CD4-positive, alpha-beta T cell treated with Interleukin-6 for 4 hours (primary cell): ENCODE results near the gene GCK.

Source experiments
- DNase-seq: peaks from one replicate; pipeline ENCODE4 v3.0.0-alpha.2; 2020; ENCODE audit warnings: mixed read lengths

The GCK gene

DNA sequence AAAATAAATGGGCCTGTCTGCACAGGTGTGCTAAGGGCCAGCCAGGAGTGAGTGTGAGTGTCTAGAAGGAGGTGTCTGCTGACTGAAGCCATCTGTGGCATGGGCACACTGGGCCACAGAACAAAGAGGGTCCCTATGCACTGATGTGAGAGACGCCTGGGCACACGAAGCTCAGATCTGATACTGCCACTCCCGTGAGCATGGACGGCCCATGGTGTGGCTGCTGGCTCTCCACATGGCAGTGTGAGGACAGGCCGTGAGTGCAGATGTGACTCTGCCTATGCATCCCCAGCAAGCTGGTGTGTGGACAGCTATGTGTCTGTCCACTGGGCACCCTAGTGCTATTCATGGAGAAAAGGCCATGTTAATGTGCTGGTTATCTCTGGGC lies 35.3 kb downstream of the GCK start:
- DNase-seq: no peak

DNA sequence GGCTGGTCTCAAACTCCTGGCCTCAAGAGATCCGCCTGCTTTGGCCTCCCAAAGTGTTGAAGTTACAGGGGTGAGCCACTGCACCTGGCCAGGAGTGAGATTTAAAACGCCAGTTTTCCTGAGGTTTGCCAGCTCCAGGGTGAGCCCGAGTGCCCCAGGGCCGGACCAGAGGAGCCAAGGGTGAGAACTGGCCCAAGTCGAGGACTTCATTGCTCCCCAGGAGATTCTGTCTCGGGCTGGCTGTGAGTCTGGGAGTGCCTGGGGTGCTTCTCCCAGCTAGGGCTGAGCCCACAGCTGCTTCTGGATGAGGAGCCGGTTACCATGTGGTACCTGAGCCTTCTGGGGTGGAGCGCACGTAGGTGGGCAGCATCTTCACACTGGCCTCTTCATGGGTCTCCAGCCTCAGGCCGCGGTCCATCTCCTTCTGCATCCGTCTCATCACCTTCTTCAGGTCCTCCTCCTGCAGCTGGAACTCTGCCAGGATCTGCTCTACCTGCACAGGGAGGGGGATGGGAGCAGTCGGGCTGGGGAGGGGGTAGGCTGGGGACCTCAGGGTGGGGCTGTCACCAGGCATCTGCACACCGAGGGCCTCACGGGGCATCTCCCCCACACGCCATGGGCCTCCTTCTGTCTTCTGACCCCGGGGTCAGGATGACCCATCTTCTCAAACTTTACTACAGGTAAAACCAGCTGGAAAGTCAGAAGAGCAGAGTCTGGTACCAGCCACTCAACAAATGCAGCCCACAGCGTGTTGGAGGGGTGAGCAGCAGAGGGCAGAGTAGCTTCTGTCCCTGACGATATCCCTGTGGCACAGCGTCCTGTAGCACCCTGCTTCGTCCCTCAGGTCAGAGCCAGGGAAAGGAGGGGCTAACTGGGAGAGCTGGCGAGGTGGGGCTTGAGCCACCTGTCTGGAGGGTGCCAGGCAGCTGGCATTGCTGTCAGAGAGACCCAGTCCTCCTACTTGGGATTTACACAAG lies 36.0 kb downstream of the GCK start:
- DNase-seq: no peak

DNA sequence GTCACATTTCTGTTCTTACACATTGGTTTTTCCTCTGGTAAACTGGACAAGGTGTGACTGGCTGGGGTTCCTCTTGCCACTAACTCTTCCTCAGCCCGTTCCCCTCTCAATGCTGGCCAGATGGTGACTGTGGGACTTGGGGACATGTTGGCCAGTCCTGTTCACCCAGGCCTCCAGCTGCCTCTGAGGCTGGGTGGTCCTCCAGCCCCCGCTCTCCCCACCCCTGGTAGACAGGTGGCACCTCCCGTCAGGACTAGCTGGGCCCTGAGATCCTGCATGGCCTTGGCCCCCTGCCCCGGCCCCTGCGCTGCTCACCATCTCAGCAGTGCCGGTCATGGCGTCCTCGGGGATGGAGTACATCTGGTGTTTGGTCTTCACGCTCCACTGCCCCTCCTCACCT lies 37.3 kb downstream of the GCK start:
- no peak for DNase-seq

DNA sequence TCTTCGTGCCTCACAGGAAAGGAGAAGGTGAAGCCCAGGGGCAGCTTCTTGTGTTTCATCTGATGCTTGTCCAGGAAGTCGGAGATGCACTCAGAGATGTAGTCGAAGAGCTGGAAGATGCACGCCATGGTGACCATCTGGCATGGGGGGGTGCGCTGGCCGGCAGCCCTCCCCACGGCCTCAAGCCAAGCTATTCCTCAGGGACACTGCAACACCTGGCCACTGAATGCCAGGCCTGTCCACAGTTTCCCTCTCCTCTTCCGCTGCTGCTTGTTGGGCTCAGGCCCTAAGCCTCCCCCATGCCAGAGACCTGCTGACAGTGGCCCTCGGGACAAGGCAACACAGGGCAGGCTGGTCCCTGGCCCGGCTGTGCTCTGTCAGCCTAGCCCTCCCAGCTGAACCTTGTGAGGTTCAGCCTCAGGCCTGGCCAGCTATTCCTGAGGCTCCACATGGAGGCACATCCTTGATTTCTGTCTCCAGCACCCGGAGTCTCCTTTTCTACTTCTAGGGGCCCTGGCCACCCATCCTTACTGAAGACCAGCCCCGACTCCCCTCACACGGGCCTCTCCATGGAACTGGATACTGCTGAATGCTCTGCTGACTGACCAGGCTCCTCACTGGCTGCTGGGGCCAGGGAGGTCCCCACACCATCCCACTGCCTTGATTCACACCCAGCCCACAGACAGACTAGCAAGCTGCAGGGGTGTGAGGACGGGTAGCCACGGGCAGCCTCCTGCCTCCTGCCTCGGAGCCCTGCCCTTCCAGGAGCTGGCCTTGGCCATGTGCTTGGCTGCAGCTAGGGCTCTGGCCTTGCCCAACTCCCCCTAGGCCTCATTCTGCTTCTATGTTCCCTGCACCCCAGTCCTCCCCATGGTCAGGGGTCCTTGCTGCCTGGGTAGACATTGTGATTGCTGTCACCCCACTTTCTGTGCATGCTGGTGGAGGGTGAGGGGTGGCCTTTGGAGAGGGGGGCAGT lies 38.0 kb downstream of the GCK start:
- no peak for DNase-seq

DNA sequence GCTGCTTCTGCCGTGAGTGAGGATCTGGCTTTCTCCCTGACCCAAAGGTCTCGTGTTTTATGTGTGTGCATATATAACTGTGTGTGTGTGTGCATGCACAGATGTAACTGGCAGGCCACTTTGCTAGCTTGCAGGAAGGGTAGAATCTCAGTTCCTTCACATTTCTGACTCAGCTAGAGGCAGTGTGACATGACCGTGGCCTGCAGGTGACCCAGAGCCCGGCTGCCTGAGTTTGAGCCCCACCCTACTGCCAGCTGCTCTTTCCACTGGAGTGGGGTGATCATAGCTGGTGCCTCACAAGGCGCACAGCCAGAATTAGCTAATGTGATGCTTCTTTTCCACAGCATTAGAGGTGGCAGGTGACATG lies 38.8 kb downstream of the GCK start:
- no peak for DNase-seq

DNA sequence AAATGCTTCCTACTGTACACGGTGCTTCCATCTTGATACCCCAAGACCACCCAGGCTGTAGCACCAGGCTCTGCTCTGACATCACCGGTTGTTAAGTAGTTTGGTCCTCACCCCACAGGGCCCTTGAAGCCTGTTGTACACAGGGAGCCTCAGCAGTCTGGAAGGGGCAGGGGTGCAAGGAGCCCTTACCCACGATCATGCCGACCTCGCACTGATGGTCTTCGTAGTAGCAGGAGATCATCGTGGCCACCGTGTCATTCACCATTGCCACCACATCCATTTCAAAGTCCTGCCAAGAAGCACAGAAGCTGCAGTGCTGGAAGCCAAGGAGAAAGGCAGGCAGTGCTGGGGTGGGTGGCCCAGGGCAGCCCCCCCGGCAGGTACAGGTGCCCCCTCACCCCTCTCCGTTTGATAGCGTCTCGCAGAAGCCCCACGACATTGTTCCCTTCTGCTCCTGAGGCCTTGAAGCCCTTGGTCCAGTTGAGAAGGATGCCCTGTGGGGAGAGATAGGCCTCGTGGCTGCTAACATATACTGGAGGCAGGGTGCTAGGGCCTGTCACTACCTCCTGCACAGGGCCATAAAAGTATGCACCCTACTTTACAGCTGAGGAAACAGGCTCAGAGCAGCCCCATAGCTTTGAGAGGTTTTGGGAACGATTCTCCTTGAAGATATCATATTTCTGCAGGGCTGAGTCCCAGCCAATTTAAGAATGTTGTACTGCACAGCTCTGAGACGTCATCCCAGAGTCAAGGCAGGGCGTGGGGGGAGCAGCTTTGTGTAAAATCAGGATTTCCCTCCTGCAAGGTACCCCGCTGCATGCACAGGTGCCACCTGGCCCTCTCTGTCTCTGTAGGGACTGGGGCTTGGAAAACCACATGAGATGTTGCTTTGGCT lies 39.4 kb downstream of the GCK start:
- no peak for DNase-seq

DNA sequence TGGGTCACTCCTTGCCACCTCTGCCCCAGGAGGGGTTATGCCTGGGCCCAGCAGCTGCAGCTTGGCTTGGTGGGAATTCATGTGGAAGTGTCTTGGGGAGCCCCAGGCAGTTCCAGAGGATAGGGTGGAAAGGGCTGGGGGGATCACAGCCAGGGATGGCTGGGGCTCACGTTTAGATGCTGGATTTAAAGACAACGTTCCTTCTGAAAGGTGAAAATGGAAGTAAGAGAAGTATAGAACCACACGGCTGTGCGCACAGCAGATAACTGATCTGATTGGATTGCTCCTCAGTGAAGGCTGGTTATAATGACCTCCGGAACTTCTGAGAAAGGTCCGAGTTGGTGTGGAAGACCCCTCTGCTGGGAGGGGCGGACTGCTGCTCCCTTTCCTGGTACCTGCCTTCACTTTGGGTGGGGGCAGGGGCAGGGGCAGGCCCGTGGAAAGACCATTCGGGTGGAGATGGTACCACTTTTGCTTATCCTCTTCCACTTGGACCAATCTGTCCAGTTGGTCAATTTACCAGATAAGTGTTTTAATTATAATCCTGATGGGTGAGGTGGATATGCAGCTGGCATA lies 40.2 kb downstream of the GCK start:
- DNase-seq: no peak

DNA sequence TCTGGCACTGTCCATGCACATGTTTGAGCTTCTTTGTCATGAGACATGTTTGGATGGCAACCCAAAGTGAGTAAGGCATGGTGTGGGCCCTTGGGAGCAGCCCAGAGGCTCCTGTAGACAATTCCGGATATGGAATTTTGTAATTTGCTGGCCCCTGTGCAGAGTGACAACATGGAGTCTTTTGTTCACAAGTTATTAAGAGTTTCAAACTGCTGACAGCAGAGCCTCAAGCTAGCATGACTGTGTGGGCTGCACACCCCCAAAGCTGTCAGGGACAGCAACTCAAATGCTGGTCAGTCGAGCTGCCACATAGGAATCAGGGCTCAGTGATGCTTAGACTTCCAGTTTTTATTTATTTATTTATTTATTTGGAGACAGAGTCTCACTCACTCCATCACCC lies 41.1 kb downstream of the GCK start:
- DNase-seq: no peak

DNA sequence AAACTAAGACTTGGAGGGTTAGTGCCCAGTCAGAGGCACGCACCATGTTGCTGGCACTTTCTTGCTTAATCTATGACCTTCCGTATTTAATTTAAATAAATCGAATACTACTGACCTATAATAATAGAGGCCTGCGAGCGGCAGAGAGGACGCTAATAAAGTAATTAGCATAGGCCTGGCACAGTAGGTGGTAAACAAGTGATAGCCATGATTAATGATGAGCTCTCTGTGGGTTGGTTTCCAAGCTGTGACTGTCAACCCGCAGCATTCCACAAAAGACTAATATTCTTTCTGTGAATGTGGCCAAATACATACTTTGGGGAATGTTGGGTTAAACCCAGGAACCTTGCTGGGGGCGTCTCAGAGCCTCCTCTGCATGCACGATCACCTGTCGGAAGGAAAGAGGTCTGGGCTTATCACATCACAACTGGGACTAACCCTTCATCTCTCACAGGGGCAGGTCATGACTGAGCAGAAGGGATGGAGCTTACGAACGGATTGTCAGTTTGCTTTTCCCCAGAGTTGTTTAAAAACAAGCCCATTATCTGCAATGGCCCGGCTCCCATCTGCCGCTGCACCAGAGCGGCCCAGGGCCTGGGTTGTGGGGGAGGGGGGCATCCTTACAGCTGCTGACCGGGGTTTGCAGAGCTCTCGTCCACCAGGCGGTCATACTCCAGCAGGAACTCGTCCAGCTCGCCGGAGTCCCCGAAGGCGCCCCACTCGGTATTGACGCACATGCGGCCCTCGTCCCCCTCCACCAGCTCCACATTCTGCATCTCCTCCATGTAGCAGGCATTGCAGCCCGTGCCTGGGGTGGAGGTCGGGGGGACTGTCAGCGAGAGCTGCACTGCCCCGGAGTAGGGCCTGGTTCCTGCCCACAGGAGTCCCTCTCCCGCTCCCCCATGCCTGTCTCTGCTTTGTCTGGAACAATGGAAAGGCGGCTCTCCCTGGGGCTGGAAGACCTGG lies 41.9 kb downstream of the GCK start:
- no peak for DNase-seq

DNA sequence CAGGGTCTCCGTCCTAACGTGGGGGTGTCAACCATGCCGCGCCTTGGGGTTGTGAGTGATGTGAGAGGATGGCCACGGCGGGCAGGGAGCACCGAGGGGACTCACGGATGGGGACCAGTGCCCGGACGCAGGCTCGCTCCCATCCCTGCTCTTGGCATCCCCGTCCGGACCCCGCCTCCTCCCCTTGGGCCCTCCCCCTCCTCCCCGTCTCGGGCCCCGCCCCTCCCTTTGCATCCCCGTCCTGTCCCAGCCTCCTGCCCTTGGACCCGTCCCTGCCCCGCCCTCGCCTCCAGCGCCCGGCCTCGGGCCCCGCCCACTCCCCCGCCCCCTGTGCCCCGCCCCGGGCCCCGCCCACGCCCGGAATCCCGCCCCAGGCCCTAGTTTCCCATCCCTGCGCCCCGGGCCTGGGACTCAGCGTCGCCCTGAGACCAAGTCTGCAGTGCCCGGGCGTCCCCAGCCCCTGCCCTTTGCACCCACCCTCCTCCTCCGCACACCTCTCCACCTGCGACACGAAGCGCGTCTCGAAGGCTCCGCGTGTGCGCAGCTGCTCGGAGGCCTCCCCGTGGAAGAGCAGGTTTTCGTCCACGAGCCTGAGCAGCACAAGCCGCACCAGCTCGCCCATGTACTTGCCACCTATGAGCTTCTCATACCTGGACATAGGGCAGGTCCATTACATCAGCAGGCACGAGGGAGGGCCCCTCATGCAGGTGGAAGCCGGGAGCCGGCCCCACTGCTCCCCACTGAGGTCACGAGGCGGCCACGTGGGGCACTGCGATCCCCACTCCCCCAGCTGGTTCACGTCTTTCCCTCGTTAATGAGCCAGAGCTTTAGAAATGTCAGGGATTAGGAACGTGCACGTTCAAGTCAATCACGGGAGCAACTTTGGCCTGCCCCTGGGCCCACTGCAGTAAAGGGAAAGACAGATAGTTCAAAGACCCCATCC lies 43.0 kb downstream of the GCK start:
- peak; percentile 86 for DNase-seq

DNA sequence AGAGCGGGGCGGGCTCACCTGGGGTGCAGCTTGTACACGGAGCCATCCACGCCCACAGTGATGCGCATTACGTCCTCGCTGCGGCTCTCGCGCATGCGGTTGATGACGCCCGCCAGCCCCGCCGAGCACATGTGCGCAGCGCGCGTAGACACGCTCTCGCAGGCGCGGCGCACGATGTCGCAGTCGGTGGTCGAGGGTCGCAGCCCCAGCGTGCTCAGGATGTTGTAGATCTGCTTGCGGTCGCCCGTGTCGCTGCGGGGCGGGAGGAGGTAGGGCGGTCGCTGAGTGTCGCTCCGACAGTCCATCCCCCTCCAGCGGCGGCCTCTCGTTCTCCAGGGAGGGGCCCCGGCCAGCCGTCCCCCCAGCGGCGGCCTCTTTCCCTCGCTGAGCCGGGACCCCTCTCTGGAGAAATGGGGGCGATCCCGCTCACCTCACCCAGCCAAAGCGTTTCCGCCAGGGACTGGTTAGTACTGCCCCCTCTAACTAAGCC lies 43.7 kb downstream of the GCK start:
- DNase-seq: peak; percentile 73

DNA sequence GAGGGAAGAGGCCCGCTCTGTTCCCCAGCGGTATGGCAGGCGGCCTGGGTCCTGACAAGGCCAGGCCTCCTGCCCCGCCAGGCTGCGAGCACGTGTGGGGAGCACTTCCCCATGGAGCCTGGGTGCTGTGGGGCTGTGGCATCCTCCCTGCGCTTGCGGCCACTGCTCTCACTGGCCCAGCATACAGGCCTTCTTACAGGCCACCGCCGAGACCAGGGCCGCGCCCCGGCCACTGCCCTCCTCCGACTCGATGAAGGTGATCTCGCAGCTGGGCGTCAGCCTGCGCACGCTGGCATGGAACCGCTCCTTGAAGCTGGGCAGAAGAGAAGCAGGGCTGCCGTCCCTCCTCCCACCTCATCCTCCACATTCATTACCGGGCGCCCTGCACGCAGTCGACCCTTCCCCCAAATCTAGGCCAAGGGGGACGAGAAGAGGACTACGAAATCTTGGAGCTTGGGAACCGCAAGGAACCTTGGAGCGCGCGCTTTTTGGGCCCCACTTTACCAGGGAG lies 44.2 kb downstream of the GCK start:
- no peak for DNase-seq

DNA sequence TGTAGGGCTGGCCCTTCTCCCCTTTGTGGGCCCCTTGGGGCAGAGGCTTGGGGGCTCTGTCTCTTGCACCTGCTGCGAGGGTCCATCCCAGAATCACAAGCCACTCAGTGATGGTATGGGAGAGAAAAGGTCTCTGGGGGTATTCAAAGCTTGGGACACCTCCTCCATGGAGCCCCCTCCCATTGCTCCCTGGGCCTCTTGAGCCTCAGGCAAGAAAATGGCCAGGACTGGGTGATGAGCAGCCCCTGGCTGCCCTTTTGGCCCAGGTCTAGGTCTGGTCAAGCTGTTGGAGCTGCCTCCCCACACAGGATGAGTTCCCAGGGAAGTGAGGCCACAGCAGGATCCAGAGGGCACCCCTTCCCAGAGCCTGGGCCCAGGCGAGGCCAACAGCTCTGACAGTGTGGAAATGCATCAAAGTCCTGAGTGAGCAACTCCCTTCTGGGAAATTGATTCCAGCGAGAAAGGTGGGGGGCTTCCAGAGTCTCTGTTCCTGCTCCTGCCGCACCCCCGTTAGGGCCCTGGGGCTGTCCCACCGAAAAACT lies 44.7 kb downstream of the GCK start:
- no peak for DNase-seq

DNA sequence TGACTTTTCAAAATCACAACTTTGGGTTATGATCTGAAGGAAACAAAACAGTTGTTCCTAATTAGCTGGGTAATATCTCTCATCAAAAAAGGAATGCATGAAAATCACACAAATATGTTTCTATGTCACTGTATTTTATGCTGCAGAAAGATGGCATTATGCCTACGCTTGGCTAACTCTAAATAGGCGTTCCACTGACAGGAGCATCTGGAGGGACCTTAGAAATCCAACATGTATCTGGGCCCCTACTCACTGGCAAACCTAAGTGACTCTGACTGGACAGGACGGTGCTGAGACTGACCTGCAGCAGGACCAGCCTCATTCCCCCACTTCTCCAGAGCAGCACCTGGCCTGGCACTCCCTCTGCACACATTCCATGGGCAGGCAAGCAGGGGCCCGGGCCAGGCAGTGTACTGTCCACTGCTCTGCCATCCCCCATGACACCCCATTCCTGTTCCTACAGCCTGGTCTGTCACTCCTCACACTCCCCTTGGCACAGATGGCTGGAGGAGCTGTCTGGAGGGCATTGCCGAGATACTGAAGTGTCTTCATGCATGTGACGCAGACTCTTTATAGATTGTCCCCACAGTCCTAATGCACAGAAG lies 45.5 kb downstream of the GCK start:
- no peak for DNase-seq

DNA sequence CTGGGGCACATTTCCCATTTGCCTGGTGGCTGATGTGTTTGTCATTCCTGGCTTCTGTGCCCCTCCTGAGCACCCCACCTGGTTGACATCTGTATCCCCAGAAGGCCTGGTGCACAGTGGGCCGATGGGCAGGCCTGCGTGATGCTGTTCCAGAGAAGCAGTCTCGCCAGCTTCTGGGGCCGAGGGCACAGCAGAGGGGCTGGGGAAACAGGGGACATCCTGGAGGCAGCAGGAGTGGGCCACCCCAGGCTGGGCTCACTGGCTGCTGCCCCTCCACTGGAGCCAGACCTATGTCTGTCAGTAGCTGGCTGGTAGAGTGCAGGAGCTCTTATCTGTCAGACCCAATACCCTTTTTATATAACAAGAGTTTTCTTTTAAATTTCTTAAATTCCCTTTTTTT lies 47.2 kb downstream of the GCK start:
- DNase-seq: no peak

DNA sequence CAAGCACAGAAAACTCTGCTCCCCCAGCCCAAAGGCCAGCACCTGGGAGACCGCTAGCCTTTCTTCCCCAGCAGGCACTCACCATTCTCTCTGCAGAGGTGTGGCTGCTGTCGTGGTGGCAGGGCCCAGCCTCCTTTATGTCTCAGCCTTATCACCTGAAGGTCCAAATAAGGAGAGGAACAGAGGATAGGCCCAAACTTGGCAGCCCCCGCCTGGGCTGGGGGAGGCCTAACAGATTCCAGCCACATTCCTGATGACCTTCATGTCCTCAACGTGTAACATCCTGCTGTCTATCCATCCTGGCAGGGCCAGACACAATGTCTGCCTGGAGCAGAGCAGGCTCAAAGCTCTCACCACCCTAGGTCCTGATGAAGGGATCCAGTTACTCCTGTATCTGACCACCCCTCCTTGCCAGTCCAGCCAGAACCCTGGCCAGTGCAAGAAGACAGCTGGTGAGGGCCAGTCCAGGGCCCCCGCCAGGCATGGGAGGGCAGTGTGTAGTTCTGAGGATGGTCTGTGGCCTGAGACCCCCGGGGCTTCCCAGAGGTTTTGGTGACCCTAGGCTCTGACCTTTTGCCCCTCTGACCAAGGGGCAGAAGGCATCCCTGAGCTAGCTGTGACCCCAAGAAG lies 47.9 kb downstream of the GCK start, which contains the start of gene MYL7:
Gene MYL7 (minus strand): TSS at position 112 of the 630 bp plus-strand sequence. CDS start 27 bp downstream, at position 85.
- DNase-seq: no peak

DNA sequence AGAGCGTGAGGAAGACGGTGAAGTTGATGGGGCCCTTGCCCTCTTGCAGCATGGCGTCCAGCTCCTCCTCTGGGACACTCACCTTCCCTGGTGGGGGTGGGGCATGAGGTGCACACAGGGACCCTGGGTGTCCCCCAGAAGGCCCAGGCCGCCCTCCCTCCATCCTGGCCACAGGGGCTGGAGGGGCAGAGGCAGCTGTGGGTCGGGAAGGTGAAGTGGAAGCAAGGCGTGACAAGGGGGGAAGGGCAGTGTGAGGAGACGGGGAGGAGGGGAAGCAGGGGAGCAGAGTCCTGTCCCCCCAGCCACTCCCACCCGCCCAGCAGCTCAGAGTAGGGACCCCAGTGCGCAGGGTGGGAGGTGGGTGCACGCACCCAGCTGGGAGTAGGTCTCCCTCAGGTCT lies 48.9 kb downstream of the GCK start:
- DNase-seq: no peak
